Measurements from ENCODE around the gene HAS3.

DNA sequence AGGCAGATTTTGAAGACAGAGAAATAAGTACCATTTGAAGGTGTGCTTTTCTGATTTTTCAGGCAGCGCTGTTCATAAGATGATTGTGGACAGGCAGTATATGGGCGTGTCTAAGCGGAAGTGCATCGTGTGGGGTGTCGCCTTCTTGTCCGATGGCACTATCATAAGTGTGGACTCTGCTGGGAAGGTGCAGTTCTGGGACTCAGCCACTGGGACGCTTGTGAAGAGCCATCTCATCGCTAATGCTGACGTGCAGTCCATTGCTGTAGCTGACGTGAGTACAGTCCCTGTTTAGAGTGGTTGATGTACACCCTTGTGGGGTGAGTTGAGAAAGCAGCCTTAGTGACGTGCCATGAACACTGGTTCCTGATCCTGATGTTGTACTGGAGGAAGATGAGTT is 37.7 kb downstream of the HAS3 start:
- TF ChIP-seq, protein P1, sequence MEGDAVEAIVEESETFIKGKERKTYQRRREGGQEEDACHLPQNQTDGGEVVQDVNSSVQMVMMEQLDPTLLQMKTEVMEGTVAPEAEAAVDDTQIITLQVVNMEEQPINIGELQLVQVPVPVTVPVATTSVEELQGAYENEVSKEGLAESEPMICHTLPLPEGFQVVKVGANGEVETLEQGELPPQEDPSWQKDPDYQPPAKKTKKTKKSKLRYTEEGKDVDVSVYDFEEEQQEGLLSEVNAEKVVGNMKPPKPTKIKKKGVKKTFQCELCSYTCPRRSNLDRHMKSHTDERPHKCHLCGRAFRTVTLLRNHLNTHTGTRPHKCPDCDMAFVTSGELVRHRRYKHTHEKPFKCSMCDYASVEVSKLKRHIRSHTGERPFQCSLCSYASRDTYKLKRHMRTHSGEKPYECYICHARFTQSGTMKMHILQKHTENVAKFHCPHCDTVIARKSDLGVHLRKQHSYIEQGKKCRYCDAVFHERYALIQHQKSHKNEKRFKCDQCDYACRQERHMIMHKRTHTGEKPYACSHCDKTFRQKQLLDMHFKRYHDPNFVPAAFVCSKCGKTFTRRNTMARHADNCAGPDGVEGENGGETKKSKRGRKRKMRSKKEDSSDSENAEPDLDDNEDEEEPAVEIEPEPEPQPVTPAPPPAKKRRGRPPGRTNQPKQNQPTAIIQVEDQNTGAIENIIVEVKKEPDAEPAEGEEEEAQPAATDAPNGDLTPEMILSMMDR (IDR thresholded peaks at IDR 0.05; ENCODE audit: insufficient read depth, low read length), result no peak
- TF ChIP-seq POLR2AphosphoS5 (IDR thresholded peaks at IDR 0.05; ENCODE audit: low read depth) (no peak), GABPA (IDR thresholded peaks at IDR 0.05; ENCODE audit: low read depth) (no peak)
- TF ChIP-seq, protein P2, sequence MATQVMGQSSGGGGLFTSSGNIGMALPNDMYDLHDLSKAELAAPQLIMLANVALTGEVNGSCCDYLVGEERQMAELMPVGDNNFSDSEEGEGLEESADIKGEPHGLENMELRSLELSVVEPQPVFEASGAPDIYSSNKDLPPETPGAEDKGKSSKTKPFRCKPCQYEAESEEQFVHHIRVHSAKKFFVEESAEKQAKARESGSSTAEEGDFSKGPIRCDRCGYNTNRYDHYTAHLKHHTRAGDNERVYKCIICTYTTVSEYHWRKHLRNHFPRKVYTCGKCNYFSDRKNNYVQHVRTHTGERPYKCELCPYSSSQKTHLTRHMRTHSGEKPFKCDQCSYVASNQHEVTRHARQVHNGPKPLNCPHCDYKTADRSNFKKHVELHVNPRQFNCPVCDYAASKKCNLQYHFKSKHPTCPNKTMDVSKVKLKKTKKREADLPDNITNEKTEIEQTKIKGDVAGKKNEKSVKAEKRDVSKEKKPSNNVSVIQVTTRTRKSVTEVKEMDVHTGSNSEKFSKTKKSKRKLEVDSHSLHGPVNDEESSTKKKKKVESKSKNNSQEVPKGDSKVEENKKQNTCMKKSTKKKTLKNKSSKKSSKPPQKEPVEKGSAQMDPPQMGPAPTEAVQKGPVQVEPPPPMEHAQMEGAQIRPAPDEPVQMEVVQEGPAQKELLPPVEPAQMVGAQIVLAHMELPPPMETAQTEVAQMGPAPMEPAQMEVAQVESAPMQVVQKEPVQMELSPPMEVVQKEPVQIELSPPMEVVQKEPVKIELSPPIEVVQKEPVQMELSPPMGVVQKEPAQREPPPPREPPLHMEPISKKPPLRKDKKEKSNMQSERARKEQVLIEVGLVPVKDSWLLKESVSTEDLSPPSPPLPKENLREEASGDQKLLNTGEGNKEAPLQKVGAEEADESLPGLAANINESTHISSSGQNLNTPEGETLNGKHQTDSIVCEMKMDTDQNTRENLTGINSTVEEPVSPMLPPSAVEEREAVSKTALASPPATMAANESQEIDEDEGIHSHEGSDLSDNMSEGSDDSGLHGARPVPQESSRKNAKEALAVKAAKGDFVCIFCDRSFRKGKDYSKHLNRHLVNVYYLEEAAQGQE (IDR thresholded peaks at IDR 0.05; ENCODE audit: insufficient replicate concordance, low read depth), result no peak
